HG02759 (cell line): Measurements from ENCODE around the gene IQGAP3.
"Not testable (repeated sequence)": the region's sequence is repeated elsewhere in the genome, so short reads cannot be mapped to it uniquely, and the experiment has no call there.

ENCODE experiments used
- ATAC-seq: cut with Tn5 transposase; IDR thresholded peaks from one replicate; pipeline ENCODE4 v1.9.1; 2021; ENCODE audit warnings: mild to moderate bottlenecking, moderate library complexity; ENCODE audit not compliant: unreplicated experiment

IQGAP3 gene

DNA sequence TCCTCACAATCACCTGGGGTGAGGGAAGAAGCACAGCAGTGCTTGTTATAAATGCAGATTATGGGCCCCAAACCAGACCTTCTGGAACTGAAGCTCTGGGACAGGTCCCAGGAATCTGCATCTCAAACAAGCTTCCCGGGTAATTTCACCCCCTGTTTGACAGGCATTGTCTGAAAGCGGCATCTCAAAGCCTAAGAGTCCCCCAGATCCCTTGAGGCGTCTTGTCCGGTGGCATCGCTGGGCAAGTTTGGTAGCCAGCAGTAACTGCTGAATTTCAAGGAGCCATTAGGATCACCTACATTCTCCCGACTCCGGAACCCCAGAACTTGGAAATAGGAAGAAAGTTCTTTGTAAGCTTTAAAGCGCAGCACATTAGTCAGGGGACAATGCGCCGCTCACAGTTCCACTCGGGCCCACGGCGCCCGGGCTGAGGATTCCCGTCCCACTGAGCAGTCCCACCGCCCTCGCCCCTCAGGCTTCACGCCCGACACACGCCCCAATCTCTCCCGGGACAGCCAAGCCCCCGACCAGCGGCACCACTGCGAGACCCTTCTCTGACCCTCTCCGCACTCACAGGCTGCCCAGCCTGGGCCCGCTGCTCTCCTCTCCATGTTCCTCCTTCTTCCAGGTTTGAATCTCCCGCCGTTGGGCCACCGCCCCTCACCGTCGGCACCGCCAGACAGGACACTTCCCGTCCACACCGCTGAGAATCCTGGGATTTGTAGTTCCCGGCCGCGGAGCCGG is at the start of gene IQGAP3:
TSS of gene IQGAP3 (minus strand) at position 647 of the 744 bp plus-strand sequence. CDS start at position 611, 36 bp downstream.
- ATAC-seq, result peak; percentile 83

DNA sequence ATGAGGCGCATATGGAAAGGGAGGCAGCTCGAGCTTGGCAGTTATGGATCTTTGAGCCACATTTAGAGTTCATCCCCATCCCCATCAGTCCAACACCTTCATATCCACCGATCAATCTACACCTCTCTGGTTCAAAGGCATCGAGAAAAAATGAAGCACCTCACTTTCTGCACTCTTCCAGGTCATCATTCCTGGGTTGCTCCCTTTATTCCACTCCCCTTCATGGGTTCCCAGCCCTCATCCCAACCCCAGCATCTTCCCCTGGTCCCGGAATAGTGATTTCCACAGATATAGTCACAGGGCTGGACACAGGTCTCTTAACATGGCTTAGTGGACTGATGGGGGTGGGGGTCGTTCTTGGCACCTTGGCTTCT is 47.2 kb upstream of the IQGAP3 start:
- ATAC-seq, result no peak

GRCh38 chr1:156618853-156619581 is 46.7 kb upstream of the IQGAP3 start, which contains the start of gene HAPLN2:
Gene HAPLN2 (plus strand): TSS chr1:156619415. CDS start chr1:156623491, 4,076 bp downstream.
- ATAC-seq, result no peak

DNA sequence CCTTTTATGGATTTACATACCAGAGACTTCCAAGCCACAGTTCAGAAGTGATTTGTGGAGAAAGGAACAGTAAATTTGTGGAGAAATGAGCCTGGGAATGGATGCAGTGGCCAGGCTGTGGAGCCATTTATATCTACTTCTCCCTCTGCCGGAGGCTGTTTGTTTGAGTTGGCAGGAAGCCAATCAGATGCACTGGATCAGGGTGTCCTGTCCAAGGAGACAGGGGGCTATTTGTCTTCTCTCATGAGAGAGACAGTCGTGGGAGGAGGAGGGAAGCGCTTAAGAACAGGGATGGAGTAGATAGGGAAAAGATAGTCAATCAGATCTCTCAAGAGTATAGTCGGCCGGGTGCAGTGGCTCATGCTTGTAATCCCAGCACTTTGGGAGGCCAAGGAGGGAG is 44.1 kb upstream of the IQGAP3 start:
- no peak for ATAC-seq

- no peak for ATAC-seq
Observed at GRCh38 chr1:156615946-156616345, 43.6 kb upstream of the IQGAP3 start.

DNA sequence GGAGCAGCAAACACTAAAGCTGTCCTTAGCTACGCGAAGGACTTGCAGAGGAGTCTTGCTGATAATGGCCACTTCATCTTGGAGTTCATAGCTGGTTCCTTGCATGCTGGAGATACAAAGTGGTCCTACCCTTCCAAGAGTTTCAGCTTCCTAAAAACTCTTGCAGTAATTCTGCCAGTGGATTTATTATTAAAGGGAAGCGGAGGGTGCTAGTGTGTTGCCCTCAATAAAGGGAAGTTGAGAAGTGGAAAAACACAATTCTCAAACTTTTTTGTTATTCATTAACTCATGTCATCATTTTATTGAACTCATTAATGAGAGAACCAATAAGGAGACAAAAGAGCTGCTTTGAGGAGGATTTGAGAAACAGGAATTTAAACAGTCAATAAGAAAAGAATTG is 40.3 kb upstream of the IQGAP3 start:
- no peak for ATAC-seq

- not testable (repeated sequence) for ATAC-seq
Observed at GRCh38 chr1:156610072-156610471, 37.7 kb upstream of the IQGAP3 start.

DNA sequence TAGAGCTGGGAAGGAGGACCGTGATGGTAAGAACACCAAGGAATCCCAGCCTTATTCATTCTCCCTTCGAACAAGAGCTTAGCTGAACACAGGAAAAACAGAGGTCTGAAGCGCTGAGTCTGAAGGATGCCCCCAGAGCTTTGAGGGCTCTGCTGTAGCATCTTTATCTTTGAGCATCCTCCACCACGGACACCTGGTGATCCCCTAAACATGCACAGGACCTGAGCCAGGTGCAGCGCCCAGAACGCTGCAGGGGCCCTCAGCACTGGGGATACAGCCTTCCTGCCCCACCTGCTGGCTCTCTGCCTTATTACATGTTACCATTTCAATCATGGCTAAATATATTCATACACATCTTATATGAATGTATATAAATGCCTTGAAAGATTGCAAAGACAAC is 36.6 kb upstream of the IQGAP3 start:
- no peak for ATAC-seq

DNA sequence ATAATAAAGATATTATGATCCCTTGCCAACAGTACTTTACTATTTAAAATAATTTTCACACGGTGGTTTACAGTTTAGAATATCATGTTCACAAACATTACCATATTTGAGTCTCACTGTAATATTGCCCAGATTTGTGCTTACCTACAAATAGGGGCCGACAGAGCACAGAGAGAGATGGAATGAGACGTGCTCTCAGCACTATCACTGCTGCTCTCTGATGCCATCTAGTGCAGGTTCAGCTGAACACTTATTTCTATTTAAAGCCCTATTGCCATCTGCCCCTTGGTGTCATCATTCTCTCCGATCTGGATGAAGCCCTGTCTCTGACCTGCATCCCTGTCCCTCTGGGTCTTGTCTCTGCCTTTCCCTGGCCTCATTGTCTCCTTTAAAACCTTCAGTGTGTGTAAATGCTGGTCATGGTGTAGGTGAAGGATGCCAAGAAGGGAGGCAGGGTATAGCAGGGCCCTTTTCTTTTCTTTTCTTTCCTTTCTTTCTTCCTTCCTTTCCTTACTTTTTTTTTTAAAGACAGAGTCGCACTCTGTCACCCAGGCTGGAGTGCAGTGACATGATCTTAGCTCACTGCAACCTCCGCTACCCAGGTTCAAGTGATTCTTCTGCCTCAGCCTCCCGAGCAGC is 35.8 kb upstream of the IQGAP3 start:
- ATAC-seq, result no peak

- ATAC-seq, result not testable (repeated sequence)
Observed at GRCh38 chr1:156607344-156607743, 35.0 kb upstream of the IQGAP3 start.

DNA sequence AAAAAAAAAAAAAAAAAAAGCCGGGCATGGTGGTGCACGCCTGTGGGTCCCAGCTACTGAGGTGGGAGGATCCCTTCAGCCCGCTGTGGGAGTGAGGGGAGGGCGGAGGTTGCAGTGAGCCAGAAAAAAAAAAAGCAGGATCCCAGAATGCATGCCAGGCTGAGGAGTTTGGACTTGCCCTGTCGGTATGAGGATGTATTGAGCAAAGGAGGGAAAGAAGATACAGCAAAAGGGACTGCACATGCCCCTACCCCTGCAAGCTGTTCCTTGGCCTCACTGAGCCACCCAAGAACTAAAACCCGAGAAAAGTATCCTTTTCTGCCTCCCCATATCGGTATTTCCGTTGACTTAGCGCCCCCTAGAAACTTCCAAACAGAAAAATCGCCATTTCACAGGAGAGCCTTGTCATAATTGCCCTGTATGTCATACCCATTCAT is 30.2 kb upstream of the IQGAP3 start:
- ATAC-seq, result no peak

- peak; percentile 18 for ATAC-seq
Observed at GRCh38 chr1:156601892-156602291, 29.5 kb upstream of the IQGAP3 start.

GRCh38 chr1:156601122-156601830 is 28.9 kb upstream of the IQGAP3 start, which contains the start of gene GPATCH4:
Gene GPATCH4 (minus strand): TSS chr1:156601479.
- peak; percentile 51 for ATAC-seq

DNA sequence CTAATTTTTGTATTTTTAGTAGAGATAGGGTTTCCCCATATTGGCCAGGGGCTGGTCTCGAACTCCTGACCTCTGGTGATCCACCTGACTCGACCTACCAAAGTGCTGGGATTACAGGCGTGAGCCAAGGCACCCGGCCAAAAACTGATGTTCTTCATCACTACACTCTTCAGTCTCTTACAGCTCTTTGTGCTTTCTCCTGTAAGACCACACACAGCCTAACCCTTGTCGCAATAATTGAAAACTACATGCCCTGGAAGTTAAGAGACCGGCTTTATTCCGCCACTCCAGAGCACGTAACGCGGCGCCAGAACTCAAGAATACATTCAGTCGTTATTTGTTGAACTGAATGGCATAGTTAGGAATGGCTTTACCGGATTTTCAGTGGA is 28.4 kb upstream of the IQGAP3 start:
- ATAC-seq, result no peak

DNA sequence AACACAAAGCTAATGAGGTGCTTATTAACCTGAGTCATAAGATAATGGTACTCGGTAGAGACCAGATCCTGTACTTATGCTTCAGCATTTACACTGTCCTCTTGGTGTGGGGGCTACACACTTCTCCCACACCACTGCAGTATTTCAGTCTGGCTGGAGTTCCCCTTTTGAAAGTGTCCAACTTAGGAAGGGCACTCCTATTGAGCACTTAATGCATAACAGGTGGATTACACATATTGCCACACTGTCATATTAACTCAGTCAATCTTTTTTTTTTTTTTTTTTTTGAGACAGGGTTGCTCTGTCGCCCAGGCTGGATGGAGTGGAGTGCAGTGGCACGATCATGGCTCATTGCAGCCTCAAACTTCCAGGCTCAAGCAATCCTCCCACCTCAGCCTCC is 27.4 kb upstream of the IQGAP3 start:
- ATAC-seq, result no peak

- ATAC-seq, result no peak
Observed at GRCh38 chr1:156598731-156599432, 26.5 kb upstream of the IQGAP3 start.

GRCh38 chr1:156598125-156598524 is 25.8 kb upstream of the IQGAP3 start:
- ATAC-seq, result no peak

GRCh38 chr1:156596426-156596825 is 24.1 kb upstream of the IQGAP3 start:
- no peak for ATAC-seq

- ATAC-seq, result no peak
Observed at GRCh38 chr1:156595016-156595415, 22.7 kb upstream of the IQGAP3 start.

GRCh38 chr1:156594190-156594589 is 21.8 kb upstream of the IQGAP3 start:
- ATAC-seq, result no peak

DNA sequence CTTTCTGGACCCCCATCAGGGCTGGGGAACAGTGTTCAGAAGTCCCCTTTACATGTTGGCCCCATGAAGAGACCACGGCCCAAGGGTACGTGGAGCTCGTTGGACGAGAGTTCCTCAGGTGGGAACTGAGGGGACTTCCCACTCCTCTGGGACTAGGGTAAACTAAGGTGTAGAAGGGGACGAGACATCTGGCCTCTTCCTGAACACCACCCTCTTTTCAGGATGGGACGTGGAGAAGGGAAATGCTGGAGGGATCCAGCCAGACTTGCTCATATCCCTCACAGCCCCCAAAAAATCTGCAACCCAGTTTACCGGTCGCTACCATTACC is 21.3 kb upstream of the IQGAP3 start:
- no peak for ATAC-seq
